Naive B cell (primary cell): ENCODE data around the gene TK1. TPM values are rescaled to one million over a fixed set of nuclear protein-coding genes. Genes with fewer than 3 reads are reported as not detected.

Source experiments
- ATAC-seq, 2 donors: fragments of 150-1000 bp; cut with Tn5 transposase; 2 replicates each; pipeline ENCODE4 v1.10.0; 2021; ENCODE audit warnings: low read depth in 2 of 2, mild to moderate bottlenecking in 2 of 2, moderate library complexity in 2 of 2
- DNase-seq: peaks from one replicate; pipeline ENCODE4 v3.0.0; 2022
- H3K27ac Mint-ChIP-seq, 6 donors: one replicate each; pipeline ENCODE4 v1.8.0; 2020 to 2022; ENCODE audit warnings: mild to moderate bottlenecking in 6 of 6, mixed read lengths in 6 of 6, moderate library complexity in 5 of 6, inconsistent platforms in 2 of 6
- H3K27me3 Mint-ChIP-seq, 3 donors: one replicate each; pipeline ENCODE4 v1.8.0; 2021 to 2022; ENCODE audit warnings: mixed read lengths in 3 of 3, mild to moderate bottlenecking in 1 of 3
- H3K36me3 Mint-ChIP-seq, 2 donors: one replicate each; pipeline ENCODE4 v1.8.0; 2020 to 2022; ENCODE audit warnings: mixed read lengths in 2 of 2, inconsistent platforms in 1 of 2, mild to moderate bottlenecking in 1 of 2
- H3K4me1 Mint-ChIP-seq, 3 donors: one replicate each; pipeline ENCODE4 v1.8.0; 2020 to 2022; ENCODE audit warnings: mixed read lengths in 3 of 3, inconsistent platforms in 1 of 3, mild to moderate bottlenecking in 1 of 3, moderate library complexity in 1 of 3
- H3K4me3 Mint-ChIP-seq, 8 donors: one replicate each; pipeline ENCODE4 v1.8.0; 2020 to 2022; ENCODE audit warnings: mild to moderate bottlenecking in 8 of 8, mixed read lengths in 8 of 8, moderate library complexity in 8 of 8, inconsistent platforms in 2 of 8
- H3K9me3 Mint-ChIP-seq, 7 donors: one replicate each; pipeline ENCODE4 v1.8.0; 2020 to 2022; ENCODE audit warnings: mixed read lengths in 7 of 7, mild to moderate bottlenecking in 5 of 7, inconsistent platforms in 2 of 7, moderate library complexity in 1 of 7
- polyA plus RNA-seq, 6 donors: library from polyadenylated mRNA; unstranded; fragments of 300-500 nt; fragmentation: Illumina TruSeq; gene quantifications; one replicate each; pipeline ENCODE4 v1.2.3, GENCODE V29; 2021; ENCODE audit warnings: low read depth in 6 of 6

The TK1 gene
- polyA plus RNA-seq, 6 donors from 2014 or later: 0.91 to 3.5 (median 2.1) TPM

DNA sequence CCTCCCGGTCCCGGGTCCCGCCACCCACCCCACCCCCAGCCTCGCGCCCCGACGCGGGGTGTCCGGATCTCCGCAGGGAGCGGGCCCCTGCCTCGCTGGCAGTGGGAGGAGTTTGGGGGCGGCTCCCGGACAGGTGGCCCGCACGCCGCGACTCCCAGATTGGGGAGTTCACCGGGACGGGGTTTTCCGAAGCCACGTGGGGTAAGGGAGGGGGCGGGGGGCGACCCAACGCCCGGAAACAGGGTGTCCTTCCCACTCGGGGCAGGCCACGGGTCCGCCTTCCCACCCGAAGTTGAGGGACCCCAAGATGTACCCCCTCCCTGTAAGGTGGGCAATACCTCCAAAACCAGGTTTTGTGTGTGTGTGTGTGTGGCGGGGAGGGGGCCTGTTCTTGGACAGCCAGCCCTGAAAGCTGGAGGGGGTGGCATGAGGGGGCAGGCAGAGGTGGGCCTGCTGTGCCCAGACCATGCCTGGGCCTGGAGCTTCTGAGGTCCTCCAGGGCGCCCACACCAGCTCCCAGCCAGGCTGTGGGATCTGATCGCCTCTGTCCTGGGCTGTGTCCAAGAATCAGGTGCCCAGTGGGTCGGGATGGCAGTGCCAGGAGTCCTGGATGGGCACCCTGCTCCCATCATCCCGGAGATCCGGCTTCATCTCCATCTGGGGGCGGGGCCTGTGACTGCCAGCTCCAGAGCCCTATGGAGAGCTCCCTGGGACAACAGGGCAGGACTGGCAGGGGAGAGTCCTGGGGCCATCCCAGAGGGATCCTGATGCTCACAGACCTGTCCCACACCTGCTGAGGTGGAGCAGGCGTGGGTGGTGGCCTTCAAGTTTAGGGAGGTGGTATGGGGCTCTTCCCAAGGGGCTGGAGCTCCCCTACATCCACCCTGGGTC, 17.7 kb downstream of the TK1 start:
- Mint-ChIP-seq H3K36me3 (peaks cover 0 to 10% of the 10 kb centered on the region in 2 donors), H3K27ac (peak overlapping the region; percentile 16 to 97 (median 88)), H3K9me3 (no peaks in the 10 kb centered on the region), H3K27me3 (no peaks in the 10 kb centered on the region), H3K4me1 (peaks cover 47 to 69% (median 59%) of the 10 kb centered on the region in 3 donors), H3K4me3 (peak overlapping the region; percentile 76 to 90 (median 84))
- DNase-seq (peak; percentile 67), ATAC-seq (peak; percentile 58 to 64)

DNA sequence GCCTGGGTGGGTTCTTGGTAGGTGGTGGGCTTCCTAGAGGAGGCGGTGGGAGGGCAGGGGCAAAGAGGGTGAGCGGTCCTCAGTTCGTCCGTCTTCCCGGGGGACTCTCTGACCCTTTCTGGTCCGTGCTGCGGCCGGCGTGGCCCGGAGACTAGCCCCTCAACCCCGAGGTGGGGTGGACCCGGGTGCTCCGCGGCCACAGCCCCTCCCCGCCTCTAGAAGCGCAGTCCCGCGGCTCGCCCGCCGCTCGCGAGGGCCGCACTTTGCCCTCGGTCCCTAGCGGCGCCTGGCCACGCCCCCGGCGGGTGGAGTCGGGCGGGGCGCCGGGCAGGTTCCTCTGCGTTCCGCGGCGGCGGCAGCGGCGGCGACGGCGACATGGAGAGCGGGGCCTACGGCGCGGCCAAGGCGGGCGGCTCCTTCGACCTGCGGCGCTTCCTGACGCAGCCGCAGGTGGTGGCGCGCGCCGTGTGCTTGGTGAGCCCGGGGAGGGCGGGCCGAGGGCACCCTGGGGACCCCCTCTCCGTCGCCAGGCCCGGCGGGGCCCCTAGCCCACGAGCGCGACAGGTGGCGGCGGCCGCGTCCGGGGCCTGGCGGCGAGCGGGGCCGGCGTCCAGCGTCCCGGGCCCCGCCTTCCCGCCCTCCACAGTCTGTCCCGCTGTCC, 18.5 kb downstream of the TK1 start, which contains the start of gene SYNGR2:
Gene SYNGR2, plus strand, starts transcription at position 340 of the 661 bp plus-strand sequence. Its CDS starts 36 bp downstream, at position 376.
- ATAC-seq (peak; percentile 76 to 78), DNase-seq (peak; percentile 89)
- Mint-ChIP-seq H3K9me3 (no peaks in the 10 kb centered on the region), H3K36me3 (peaks cover 0 to 2% of the 10 kb centered on the region in 2 donors), H3K27ac (peak within 1 kb of the TSS; percentile 16 to 99 (median 90)), H3K27me3 (no peaks in the 10 kb centered on the region), H3K4me1 (peaks cover 40 to 69% (median 59%) of the 10 kb centered on the region in 3 donors), H3K4me3 (peak within 1 kb of the TSS; percentile 76 to 90 (median 84))

DNA sequence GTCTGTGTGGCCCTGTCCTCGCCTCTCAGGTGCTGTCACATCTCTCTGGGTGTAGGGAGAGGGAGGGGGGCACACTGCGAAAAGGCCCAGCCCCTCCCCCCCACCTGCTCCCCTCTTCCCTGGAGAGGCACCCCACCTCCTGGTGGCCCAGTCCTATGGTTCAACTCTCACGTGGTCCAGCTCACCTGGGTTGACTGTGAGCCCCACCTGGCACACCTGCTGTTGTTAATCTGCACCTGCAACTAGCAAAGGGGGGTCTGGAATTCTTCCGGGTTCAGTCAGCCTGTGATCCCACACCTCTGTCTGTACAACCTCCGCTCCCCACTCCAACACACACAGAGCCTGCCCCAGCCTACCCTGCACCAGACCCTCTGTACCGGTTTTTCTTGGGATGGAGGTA, 20.4 kb downstream of the TK1 start:
- ATAC-seq (no peak), DNase-seq (no peak)
- Mint-ChIP-seq H3K9me3 (no peaks in the 10 kb centered on the region), H3K4me3 (peak overlapping the region in 4 of 8 donors; percentile 45 to 85 (median 50)), H3K36me3 (no peaks in the 10 kb centered on the region), H3K27ac (peak overlapping the region in 4 of 6 donors; percentile 5 to 78 (median 44)), H3K4me1 (peaks cover 24 to 49% (median 46%) of the 10 kb centered on the region in 3 donors), H3K27me3 (no peaks in the 10 kb centered on the region)

DNA sequence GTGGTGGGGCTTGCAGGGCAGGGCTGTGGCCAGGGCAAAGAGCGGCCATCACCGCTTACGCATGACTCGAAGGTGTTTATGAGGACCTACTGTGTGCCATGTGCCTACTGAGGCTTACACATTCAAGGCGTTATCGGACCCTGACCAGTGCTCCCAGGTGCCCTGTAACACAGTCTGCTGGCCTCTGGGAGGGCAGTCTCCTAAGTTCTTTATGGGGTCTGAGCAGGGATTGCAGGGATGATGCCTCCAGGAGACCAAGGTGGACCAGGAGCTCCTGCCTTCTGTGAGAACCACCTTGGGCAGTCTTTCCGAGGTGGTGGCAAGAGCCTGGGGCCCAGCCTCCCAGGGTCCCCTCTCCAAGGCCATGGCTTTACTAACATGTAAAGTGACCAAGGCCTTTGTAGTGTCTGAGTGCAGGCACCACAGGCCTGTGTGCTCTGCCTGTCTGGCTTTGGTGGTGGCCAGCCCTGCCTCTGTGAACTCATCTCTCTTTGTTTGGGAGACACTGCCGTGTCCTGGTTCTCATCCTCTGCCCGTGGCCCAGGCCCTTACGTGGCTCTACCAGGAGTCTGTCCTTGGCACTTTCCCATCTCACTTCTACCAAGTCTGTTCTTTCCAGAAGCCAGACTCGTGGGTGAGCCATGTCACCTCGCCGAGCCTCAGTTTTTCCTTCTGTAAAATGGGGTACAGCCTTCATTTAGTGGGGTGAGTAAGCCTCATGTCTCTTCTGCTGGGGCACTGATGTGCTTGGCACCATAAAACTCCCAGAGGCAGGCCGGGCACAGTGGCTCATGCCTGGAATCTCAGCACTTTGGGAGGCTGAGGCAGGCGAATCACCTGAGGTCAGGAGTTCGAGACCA, 21.9 kb downstream of the TK1 start:
- Mint-ChIP-seq H3K27ac (peak overlapping the region in 2 of 6 donors; percentile 38 to 79), H3K4me1 (peaks cover 17 to 39% (median 38%) of the 10 kb centered on the region in 3 donors), H3K9me3 (no peaks in the 10 kb centered on the region), H3K36me3 (no peaks in the 10 kb centered on the region), H3K4me3 (peak overlapping the region in 3 of 8 donors; percentile 7 to 63 (median 9)), H3K27me3 (no peaks in the 10 kb centered on the region)
- ATAC-seq: no peak
- no peak for DNase-seq

DNA sequence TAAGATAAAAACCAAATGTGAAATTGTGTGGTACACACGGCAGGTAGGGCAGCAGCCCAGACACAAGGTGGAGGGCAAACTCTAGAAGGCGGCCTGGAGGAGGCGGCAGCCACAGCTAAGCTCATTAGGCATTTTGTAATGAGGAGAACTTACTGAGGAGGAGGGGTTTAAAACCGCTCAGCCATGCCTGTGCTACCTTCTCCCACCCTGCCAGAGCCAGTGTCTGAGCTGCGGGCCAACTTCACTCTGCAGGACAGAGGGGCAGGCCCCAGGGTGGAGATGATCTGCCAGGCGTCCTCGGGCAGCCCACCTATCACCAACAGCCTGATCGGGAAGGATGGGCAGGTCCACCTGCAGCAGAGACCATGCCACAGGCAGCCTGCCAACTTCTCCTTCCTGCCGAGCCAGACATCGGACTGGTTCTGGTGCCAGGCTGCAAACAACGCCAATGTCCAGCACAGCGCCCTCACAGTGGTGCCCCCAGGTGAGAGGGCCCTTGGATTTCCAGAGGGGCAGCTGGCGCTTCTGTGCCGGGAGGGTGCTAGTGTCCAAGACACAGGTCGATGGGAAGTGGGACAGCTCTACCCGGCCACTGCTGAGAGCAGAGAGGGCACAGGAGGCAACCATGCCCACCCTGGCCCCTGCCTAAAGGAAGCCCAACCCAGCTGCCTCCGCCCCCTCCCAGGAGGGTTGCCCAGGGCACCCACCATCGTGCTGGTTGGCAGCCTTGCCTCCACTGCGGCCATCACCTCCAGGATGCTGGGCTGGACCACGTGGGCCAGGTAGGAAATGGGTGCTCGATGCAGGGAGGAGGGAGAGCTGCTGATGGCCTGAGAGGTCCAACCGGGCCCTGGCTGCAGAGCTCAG, 22.7 kb downstream of the TK1 start:
- Mint-ChIP-seq H3K27me3 (no peaks in the 10 kb centered on the region), H3K36me3 (no peaks in the 10 kb centered on the region), H3K27ac (peak overlapping the region in 2 of 6 donors; percentile 52 to 92), H3K4me3 (no peak overlapping the region), H3K4me1 (peaks cover 22 to 41% (median 37%) of the 10 kb centered on the region in 3 donors), H3K9me3 (no peaks in the 10 kb centered on the region)
- no peak for ATAC-seq
- DNase-seq: no peak

DNA sequence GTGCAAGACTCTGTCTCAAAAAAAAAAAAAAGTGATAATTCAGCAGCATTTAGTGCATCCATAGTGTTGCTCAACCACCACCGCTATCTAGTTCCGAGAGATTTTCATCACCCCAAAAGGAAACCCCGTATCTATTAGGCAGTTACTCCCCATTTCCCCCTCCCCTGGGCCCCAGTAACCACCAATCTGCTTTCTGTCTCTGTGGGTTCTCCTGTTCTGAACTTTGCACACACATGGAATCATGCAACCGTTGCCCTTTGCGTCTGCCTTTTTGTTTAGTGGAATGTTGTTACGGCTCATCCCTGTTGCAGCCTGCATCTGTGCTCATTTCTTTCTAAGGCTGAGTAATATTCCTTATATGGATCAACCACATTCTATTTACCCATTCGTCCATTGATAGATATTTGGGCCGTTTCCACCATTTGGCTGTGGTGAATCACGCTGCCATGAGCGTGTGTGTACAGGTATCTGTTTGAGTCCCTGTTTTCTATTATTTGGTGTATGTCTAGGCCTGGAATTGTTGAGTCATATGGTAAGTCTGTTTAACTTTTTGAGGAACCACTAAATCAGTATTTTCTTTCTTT, 27.2 kb downstream of the TK1 start:
- Mint-ChIP-seq H3K4me1 (peaks cover 30 to 66% (median 32%) of the 10 kb centered on the region in 3 donors), H3K36me3 (no peaks in the 10 kb centered on the region), H3K27ac (peak overlapping the region in 5 of 6 donors; percentile 14 to 89 (median 55)), H3K9me3 (no peaks in the 10 kb centered on the region), H3K4me3 (peak overlapping the region in 3 of 8 donors; percentile 1 to 55 (median 3)), H3K27me3 (no peaks in the 10 kb centered on the region)
- DNase-seq (no peak), ATAC-seq (no peak)

DNA sequence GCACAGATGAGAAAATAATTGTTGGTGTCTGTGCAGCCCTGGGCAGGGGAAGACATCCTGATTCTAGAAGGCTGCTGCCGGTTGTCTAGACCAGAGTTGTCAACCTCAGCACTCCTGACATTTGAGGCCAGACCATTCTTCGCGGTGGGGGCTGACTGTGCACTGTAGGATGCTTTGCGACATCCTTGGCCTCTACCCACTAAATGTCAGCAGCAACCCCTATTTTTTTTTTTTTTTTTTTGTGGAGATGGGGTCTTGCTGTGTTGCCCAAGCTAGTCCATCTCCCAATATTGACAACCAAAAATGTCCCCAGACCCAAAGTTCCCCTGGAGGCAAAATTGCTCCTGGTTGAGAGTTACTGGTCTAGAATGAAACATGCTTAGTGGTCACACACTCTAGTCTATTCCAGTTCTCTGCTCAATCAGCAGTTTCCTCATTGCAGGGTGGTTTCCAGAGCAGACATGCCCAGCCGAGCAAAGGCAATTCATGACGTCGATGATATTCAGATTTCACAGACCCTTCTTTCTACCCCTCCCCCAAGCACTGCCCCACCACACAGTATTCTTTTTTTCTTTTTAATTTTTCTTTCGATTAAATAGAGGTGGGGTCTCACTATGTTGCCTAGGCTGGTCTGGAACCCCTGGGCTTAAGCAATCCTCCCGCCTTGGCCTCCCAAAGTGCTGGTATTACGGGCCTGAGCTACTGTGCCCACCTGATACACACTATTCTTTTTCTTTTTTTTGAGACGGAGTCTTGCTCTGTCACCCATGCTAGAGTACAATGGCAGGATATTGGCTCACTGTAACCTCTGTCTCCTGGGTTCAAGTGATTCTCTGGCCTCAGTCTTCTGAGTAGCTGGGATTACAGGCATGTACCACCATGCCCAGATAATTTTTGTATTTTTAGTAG, 31.7 kb downstream of the TK1 start:
- Mint-ChIP-seq H3K27ac (peak overlapping the region; percentile 96 to 100 (median 99)), H3K27me3 (no peaks in the 10 kb centered on the region), H3K4me1 (peaks cover 35 to 84% (median 52%) of the 10 kb centered on the region in 3 donors), H3K9me3 (peaks cover 0 to 6% (median 4%) of the 10 kb centered on the region in 7 donors), H3K4me3 (peak overlapping the region; percentile 56 to 86 (median 72)), H3K36me3 (no peaks in the 10 kb centered on the region)
- DNase-seq (peak; percentile 90), ATAC-seq (peak; percentile 89)

DNA sequence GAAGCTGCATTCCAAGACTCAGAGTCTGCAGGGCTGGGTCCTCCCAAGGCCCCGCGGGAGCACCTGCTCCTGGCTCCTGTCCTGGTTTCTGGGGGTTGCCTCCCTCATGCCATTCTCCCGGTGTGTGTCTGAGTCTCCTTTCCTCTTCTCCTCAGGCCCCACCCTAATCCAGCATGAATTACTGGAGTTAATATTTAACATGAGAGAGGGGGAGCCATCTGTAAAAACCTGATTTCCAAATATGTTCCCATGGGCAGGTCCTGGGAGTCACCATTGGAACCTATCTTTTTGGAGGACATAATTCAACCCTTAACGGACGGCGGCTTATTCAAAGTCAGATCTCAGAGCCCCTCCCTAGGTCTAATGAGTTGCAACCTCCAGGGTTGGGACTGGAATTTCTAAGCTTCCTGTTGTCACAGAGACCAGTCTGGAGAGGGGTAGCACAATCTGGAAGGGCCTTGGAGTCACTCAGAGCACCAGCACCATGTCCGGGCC, 35.3 kb downstream of the TK1 start:
- no peak for DNase-seq
- peaks cover 45 to 83% (median 68%) of the 10 kb centered on the region in 3 donors for H3K4me1 Mint-ChIP-seq

DNA sequence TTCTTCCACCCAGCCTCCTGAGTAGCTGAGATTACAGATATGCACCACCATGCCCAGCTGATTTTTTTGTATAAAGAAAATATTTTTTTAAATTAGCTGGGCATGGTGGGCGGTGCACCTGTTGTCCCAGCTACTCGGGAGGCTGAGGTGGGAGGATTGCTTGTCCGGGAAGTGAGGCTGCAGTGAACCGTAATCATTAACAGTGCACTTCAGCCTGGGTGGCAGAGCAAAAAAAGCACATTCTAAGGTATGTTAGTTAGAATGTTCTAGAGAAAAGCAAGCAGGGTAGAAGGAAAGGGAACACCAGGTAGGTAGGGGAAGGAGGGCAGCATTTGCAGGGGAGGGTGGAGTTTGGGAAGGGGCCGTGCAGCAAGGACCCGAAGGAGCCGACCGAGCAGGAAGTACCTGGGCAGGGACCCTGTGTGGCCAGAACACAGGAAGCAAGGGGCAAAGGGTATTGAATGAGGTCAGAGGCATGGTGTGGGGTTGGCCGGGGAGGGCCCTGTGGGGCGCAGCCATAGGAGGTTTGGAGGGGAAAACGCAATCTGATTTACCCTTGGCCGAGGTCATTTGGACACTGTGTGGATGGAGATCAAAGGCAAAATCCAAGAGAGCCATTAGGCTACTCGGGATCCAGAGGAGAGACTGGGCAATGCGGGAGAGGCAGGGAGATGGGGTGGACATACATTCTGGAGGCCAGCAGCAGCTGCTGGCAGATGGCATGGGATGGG, 38.4 kb downstream of the TK1 start:
- ATAC-seq (no peak), DNase-seq (no peak)
- H3K4me1 Mint-ChIP-seq: peaks cover 47 to 85% (median 74%) of the 10 kb centered on the region in 3 donors
- H3K27me3 Mint-ChIP-seq: no peaks in the 10 kb centered on the region
- H3K27ac Mint-ChIP-seq: peak overlapping the region; percentile 88 to 100 (median 100)
- H3K36me3 Mint-ChIP-seq: no peaks in the 10 kb centered on the region
- H3K9me3 Mint-ChIP-seq: peaks cover 0 to 8% (median 3%) of the 10 kb centered on the region in 7 donors
- peak overlapping the region in 7 of 8 donors; percentile 15 to 81 (median 57) for H3K4me3 Mint-ChIP-seq

More for the DNA sequence above, 35.3 kb downstream of the TK1 start:
- Mint-ChIP-seq H3K27me3 (no peaks in the 10 kb centered on the region), H3K27ac (peak overlapping the region in 4 of 6 donors; percentile 27 to 98 (median 56)), H3K9me3 (peaks cover 0 to 8% (median 4%) of the 10 kb centered on the region in 7 donors), H3K36me3 (no peaks in the 10 kb centered on the region), H3K4me3 (peak overlapping the region in 3 of 8 donors; percentile 12 to 76 (median 15))
- no peak for ATAC-seq

DNA sequence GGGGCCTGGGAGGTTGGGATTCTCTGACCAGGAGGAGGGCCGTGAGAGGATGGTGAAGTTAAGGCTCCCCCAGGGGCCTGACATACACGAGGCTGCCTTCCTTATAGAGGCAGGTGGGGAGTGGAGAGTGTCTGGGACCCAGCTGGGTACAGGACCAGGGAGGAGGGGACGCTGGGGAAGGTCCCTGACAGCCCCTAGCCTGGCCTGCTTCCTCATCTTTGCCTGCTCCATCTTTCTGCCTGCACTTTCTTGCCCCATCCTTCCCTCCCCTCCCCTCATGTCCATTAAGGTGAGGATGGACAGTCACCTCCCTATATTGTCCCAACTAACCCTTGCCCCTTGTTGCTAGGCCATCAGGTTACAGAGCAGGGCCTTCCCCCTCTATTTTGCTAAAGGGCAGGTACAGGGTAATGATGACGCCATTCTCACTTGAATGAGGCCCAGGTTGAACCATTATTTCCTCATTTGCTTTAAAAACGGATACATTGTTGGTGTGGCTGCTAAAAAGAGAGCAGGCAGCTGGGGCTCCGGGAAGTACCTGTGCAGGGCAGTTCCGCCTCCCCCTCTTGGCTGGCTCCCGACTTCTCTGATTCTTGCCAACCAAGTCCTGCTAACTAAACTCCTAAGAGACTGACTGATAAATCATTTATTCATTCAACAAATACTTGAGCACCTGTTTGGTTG, 39.4 kb downstream of the TK1 start:
- Mint-ChIP-seq H3K36me3 (peaks cover 0 to 2% of the 10 kb centered on the region in 2 donors), H3K4me3 (peak overlapping the region; percentile 4 to 86 (median 70)), H3K27me3 (no peaks in the 10 kb centered on the region), H3K9me3 (peaks cover 0 to 5% (median 0%) of the 10 kb centered on the region in 7 donors), H3K4me1 (peaks cover 52 to 85% (median 78%) of the 10 kb centered on the region in 3 donors), H3K27ac (peak overlapping the region; percentile 99 to 100 (median 100))
- DNase-seq (peak; percentile 91), ATAC-seq (peak; percentile 87 to 88)
